GM12878 (cell line): ENCODE data around the gene SKAP1. TPM values are rescaled to one million over a fixed set of nuclear protein-coding genes. Genes with fewer than 3 reads are reported as not detected.

Experiments
- ATAC-seq: fragments of 200-7000 bp; cut with Tn5 transposase; 3 replicates; pipeline ENCODE4 v1.9.1; 2020; ENCODE audit warnings: mild to moderate bottlenecking, moderate library complexity
- BruUV-seq: library from RNA; stranded (reverse); fragments of 400-500 nt; replicated peaks from 2 replicates; lab custom pipeline; 2021; lab: Mats Ljungman, UMichigan
- CTCF ChIA-PET: fragments of 300-600 bp; sonication (Branson Sonifier 250); formaldehyde crosslinking; extraction: SDS; loops from one replicate; lab custom pipeline; 2021; ENCODE audit warnings: inconsistent platforms; lab: Yijun Ruan, JAX
- POLR2A ChIA-PET: fragments of 350-600 bp; formaldehyde crosslinking; extraction: SDS; loops from one replicate; lab custom pipeline; 2021; ENCODE audit warnings: inconsistent platforms; lab: Charles Lee
- RAD21 ChIA-PET: fragments of 300-600 bp; sonication (Branson Sonifier 250); formaldehyde crosslinking; loops from one replicate; lab custom pipeline; 2023; ENCODE audit warnings: antibody characterized with exemption; ENCODE audit not compliant: unreplicated experiment; lab: Charles Lee
- SMC1A ChIA-PET: fragments of 300-600 bp; sonication (Branson Sonifier 250); formaldehyde crosslinking; loops from one replicate; lab custom pipeline; 2023; ENCODE audit not compliant: unreplicated experiment, uncharacterized antibody; lab: Charles Lee
- DNase-seq: peaks from one replicate; pipeline ENCODE4 v3.0.0-alpha.2; 2011; ENCODE audit warnings: low read depth, low spot score
- FAIRE-seq: peaks from 3 replicates; lab custom pipeline; 2011; peaks lifted over from hg19 to GRCh38; lab: Jason Lieb, UNC
- H2AFZ ChIP-seq: 2 replicates; pipeline ENCODE4 v1.6.0; 2011; ENCODE audit warnings: low read depth, low read length, control low read depth; ENCODE audit not compliant: control insufficient read depth
- H3K27ac ChIP-seq: 2 replicates; pipeline ENCODE4 v1.5.1; 2011; ENCODE audit warnings: control low read depth; ENCODE audit not compliant: control insufficient read depth, insufficient read depth
- H3K27me3 ChIP-seq, 2 experiments: replicated peaks in 1 of 2; 2 replicates each; pipeline versions ENCODE4 v1.6.0 to v1.6.1; 2011; ENCODE audit warnings: low read length in 1 of 2; ENCODE audit not compliant: control insufficient read depth in 2 of 2, insufficient read depth in 2 of 2
- H3K36me3 ChIP-seq, 2 experiments: 2 replicates each; pipeline ENCODE4 v1.5.1; 2011; ENCODE audit warnings: low read length in 1 of 2; ENCODE audit not compliant: control insufficient read depth in 2 of 2, insufficient read depth in 2 of 2
- H3K4me1 ChIP-seq: 2 replicates; pipeline ENCODE4 v1.6.1; 2011; ENCODE audit warnings: mild to moderate bottlenecking, low read length, moderate library complexity, mixed read lengths; ENCODE audit not compliant: control insufficient read depth, insufficient read depth
- H3K4me2 ChIP-seq: 2 replicates; pipeline ENCODE4 v1.6.0; 2011; ENCODE audit warnings: control low read depth; ENCODE audit not compliant: control insufficient read depth, insufficient read depth
- H3K4me3 ChIP-seq: fragments of 200-600 bp; sonication (generic); 2 replicates; pipeline ENCODE4 v1.5.1; 2016
- H3K79me2 ChIP-seq: 2 replicates; pipeline ENCODE4 v1.6.0; 2011; ENCODE audit warnings: low read length; ENCODE audit not compliant: control insufficient read depth, insufficient read depth
- H3K9ac ChIP-seq: 2 replicates; pipeline ENCODE4 v1.8.0; 2011; ENCODE audit warnings: low read length, control low read depth, mixed read lengths; ENCODE audit not compliant: control insufficient read depth, insufficient read depth
- H3K9me3 ChIP-seq: replicated peaks from 3 replicates; pipeline ENCODE4 v1.5.1; 2011; ENCODE audit warnings: mild to moderate bottlenecking, low read length; ENCODE audit not compliant: control insufficient read depth, insufficient read depth
- H4K20me1 ChIP-seq: 2 replicates; pipeline ENCODE4 v1.6.0; 2011; ENCODE audit not compliant: control insufficient read depth, insufficient read depth
- ATF3 ChIP-seq: IDR thresholded peaks from 2 replicates; pipeline ENCODE4 v1.6.1; 2011; ENCODE audit warnings: low read depth, mild to moderate bottlenecking, low read length, moderate library complexity, borderline replicate concordance; ENCODE audit errors: extremely low read depth
- BRCA1 ChIP-seq: IDR thresholded peaks from 2 replicates; pipeline ENCODE4 v1.6.1; 2011; ENCODE audit warnings: low read depth, low read length, improper control_type of control experiment
- GATAD2B ChIP-seq: fragments of 450-650 bp; conservative IDR thresholded peaks from 2 replicates; pipeline ENCODE4 v1.6.1; 2017; ENCODE audit warnings: low read depth, mild to moderate bottlenecking, moderate library complexity
- REST ChIP-seq: IDR thresholded peaks from 2 replicates; pipeline ENCODE4 v1.6.1; 2012; ENCODE audit warnings: mild to moderate bottlenecking, low read depth, low read length
- SP1 ChIP-seq: IDR thresholded peaks from one replicate; pipeline ENCODE4 v1.6.1; 2011; ENCODE audit warnings: low read depth, low read length
- SREBF2 ChIP-seq: IDR thresholded peaks from 2 replicates; pipeline ENCODE4 v1.6.1; 2012; ENCODE audit warnings: mild to moderate bottlenecking, low read length
- STAT1 ChIP-seq: fragments of 450-650 bp; conservative IDR thresholded peaks from 2 replicates; pipeline ENCODE4 v1.6.1; 2014; ENCODE audit warnings: antibody characterized with exemption, mild to moderate bottlenecking
- WGBS: methylation state at CpG from one replicate; pipeline ENCODE4 v1.1.6; 2016; ENCODE audit warnings: low lambda C conversion rate; ENCODE audit not compliant: insufficient replicate concordance, insufficient coverage; ENCODE audit errors: missing lambda C conversion rate; 5-methylcytosine and 5-hydroxymethylcytosine counted together
- in situ Hi-C: fragments of 300-500 bp; cut with MboI; formaldehyde crosslinking; loops from 9 replicates; pipeline ENCODE4 v1.14.3; 2018; ENCODE audit warnings: mixed read lengths
- intact Hi-C: fragments of 100-400 bp; cut with micrococcal nuclease; formaldehyde crosslinking; loops from one replicate; pipeline ENCODE4 v1.14.2; 2022; ENCODE audit not compliant: unreplicated experiment
- polyA plus RNA-seq, 11 experiments: library from polyadenylated mRNA; depleted of rRNA in 4 of 11; unstranded in 6 of 11; stranded (reverse) in 5 of 11; fragments of >200 nt; fragmentation: Nextera tagmentation in 4 of 11; fragmentation: Illumina TruSeq in 1 of 11; extraction: Ambion mirVana in 4 of 11; extraction: Trizol in 1 of 11; gene quantifications; 1 replicate in 1 of 11; 2 replicates in 10 of 11; pipeline versions ENCODE4 v1.2.1 to v1.2.3, GENCODE V29; 2011 to 2016; ENCODE audit warnings: inconsistent platforms in 2 of 11, missing spikeins in 2 of 11, low read depth in 1 of 11
- total RNA-seq, 4 experiments: library from RNA; depleted of rRNA in 3 of 4; stranded (reverse); fragments of >200 nt in 3 of 4; fragmentation: Illumina TruSeq in 1 of 4; extraction: Trizol in 1 of 4; gene quantifications; 2 replicates each; pipeline versions ENCODE4 v1.2.1 to v1.2.3, GENCODE V29; 2013 to 2021

The SKAP1 gene
- total and polyA plus RNA-seq, 10 of the 15 experiments (the other 5 are each of a cell fraction or from before 2014, with no cell fraction given) = 17.1 to 97.6 (median 35.9) TPM

GRCh38 chr17:48162306-48162934, 267.6 kb downstream of the SKAP1 start (continued):
- no peak for TF ChIP-seq REST
- no peak for TF ChIP-seq SP1
- no peak for TF ChIP-seq GATAD2B
- no peak for TF ChIP-seq SREBF2
- no peak for TF ChIP-seq BRCA1
- TF ChIP-seq, all 136 proteins: peak for 0

GRCh38 chr17:48161127-48161905, 268.7 kb downstream of the SKAP1 start:
- SMC1A ChIA-PET = interaction anchor here (0.6 to 1.3 kb wide), 3 partner anchors 10 to 18 kb away, joined by 3 to 4 read pairs (median 3); no protein-coding TSS in a partner anchor
- intact Hi-C loops = no loop called here
- no peak overlapping the region for H3K27ac ChIP-seq
- H3K9ac ChIP-seq = no peak overlapping the region
- no peaks in the 10 kb centered on the region for H3K9me3 ChIP-seq
- no peaks in the 10 kb centered on the region for H3K27me3 ChIP-seq
- in situ Hi-C loops = no loop called here
- peaks cover 0 to 4% of the 10 kb centered on the region in 2 experiments; a peak in 1 of 4 replicates for H3K36me3 ChIP-seq
- H3K4me3 ChIP-seq = no peak overlapping the region
- no peak for ATAC-seq
- no peaks in the 10 kb centered on the region for H3K79me2 ChIP-seq
- DNase-seq = no peak
- RAD21 ChIA-PET = no interaction called here
- no peak overlapping the region for H3K4me2 ChIP-seq
- H3K4me1 ChIP-seq = peaks cover 6% of the 10 kb centered on the region; the same call in 1 of the 2 replicates
- no TSS peak for BruUV-seq
- CTCF ChIA-PET = interaction anchor here (0.5 to 1.0 kb wide), 2 partner anchors 34 to 98 kb away, joined by 3 read pairs; no protein-coding TSS in a partner anchor
- no peak for FAIRE-seq
- no peak for TF ChIP-seq STAT1
- TF ChIP-seq ATF3 = no peak
- no peaks in the 10 kb centered on the region for H4K20me1 ChIP-seq
- H2AFZ ChIP-seq = no peak overlapping the region
- 83% methylated on average over 4 of the region's 4 CpGs for WGBS
- POLR2A ChIA-PET = interaction anchor here (1.2 kb wide), 1 partner anchor 50 kb away, joined by 7 read pairs; no protein-coding TSS in a partner anchor
